Keratinocyte (primary cell): ENCODE data around the gene KCNC4. TPM values are rescaled to one million over a fixed set of nuclear protein-coding genes. Genes with fewer than 3 reads are reported as not detected.

ENCODE experiments used
- DNase-seq: peaks from one replicate; pipeline ENCODE4 v3.0.0-alpha.2; 2011; ENCODE audit warnings: low read depth, missing footprints, low spot score
- FAIRE-seq: peaks from 2 replicates; lab custom pipeline; 2011; peaks lifted over from hg19 to GRCh38; lab: Jason Lieb, UNC
- H2AFZ ChIP-seq: 2 replicates; pipeline ENCODE4 v1.6.0; 2012; ENCODE audit warnings: low read length, control low read depth, inconsistent platforms; ENCODE audit not compliant: control insufficient read depth
- H3K27ac ChIP-seq: 2 replicates; pipeline ENCODE4 v1.5.1; 2011; ENCODE audit warnings: low read length; ENCODE audit not compliant: control insufficient read depth, insufficient read depth
- H3K27me3 ChIP-seq: 3 replicates; pipeline ENCODE4 v1.6.0; 2011; ENCODE audit warnings: low read length; ENCODE audit not compliant: control insufficient read depth, insufficient read depth; ENCODE audit errors: extremely low read depth
- H3K36me3 ChIP-seq, 2 experiments: 2 replicates in 1 of 2; 3 replicates in 1 of 2; pipeline ENCODE4 v1.5.1; 2011; ENCODE audit warnings: low read length in 2 of 2, mild to moderate bottlenecking in 1 of 2; ENCODE audit not compliant: control insufficient read depth in 2 of 2, insufficient read depth in 2 of 2; ENCODE audit errors: extremely low read depth in 1 of 2
- H3K4me1 ChIP-seq: 3 replicates; pipeline ENCODE4 v1.5.1; 2011; ENCODE audit warnings: low read length; ENCODE audit not compliant: control insufficient read depth, insufficient read depth; ENCODE audit errors: extremely low read depth
- H3K4me2 ChIP-seq: 3 replicates; pipeline ENCODE4 v1.6.0; 2011; ENCODE audit warnings: low read depth, low read length; ENCODE audit not compliant: control insufficient read depth, insufficient read depth; ENCODE audit errors: extremely low read depth
- H3K4me3 ChIP-seq, 3 experiments: fragments of 200-600 bp in 1 of 3; sonication (generic) in 1 of 3; 2 replicates in 2 of 3; 3 replicates in 1 of 3; pipeline ENCODE4 v1.5.1; 2011 to 2016; ENCODE audit warnings: low read length in 3 of 3, mild to moderate bottlenecking in 3 of 3, control low read depth in 2 of 3, inconsistent platforms in 1 of 3, low read depth in 1 of 3, mixed read lengths in 1 of 3, mixed run types in 1 of 3, moderate library complexity in 1 of 3; ENCODE audit not compliant: control insufficient read depth in 2 of 3, insufficient read depth in 2 of 3; ENCODE audit errors: extremely low read depth in 1 of 3
- H3K79me2 ChIP-seq: 2 replicates; pipeline ENCODE4 v1.6.0; 2012; ENCODE audit warnings: low read length; ENCODE audit not compliant: control insufficient read depth, insufficient read depth
- H3K9ac ChIP-seq: 3 replicates; pipeline ENCODE4 v1.6.0; 2011; ENCODE audit warnings: low read length; ENCODE audit not compliant: control insufficient read depth, insufficient read depth; ENCODE audit errors: extremely low read depth
- H3K9me1 ChIP-seq: 3 replicates; pipeline ENCODE4 v1.6.0; 2011; ENCODE audit warnings: low read length; ENCODE audit not compliant: control insufficient read depth, insufficient read depth; ENCODE audit errors: extremely low read depth
- H3K9me3 ChIP-seq: 2 replicates; pipeline ENCODE4 v1.5.1; 2012; ENCODE audit warnings: low read depth, low read length; ENCODE audit not compliant: control insufficient read depth
- H4K20me1 ChIP-seq: 3 replicates; pipeline ENCODE4 v1.6.0; 2011; ENCODE audit warnings: low read length; ENCODE audit not compliant: control insufficient read depth, insufficient read depth; ENCODE audit errors: extremely low read depth
- CTCF ChIP-seq, 3 experiments: IDR thresholded peaks in 1 of 3; conservative IDR thresholded peaks in 1 of 3; optimal IDR thresholded peaks in 1 of 3; 2 replicates in 2 of 3; 3 replicates in 1 of 3; pipeline versions ENCODE3 to v1.5.1; 2011; ENCODE audit warnings: low read length in 3 of 3, mild to moderate bottlenecking in 3 of 3, moderate library complexity in 2 of 3, control low read depth in 1 of 3, inconsistent platforms in 1 of 3; ENCODE audit not compliant: insufficient read depth in 2 of 3; ENCODE audit errors: extremely low read depth in 1 of 3
- EZH2 ChIP-seq: IDR thresholded peaks from one replicate; pipeline ENCODE4 v1.6.1; 2012; ENCODE audit warnings: inconsistent platforms, mild to moderate bottlenecking, low read length, moderate library complexity
- dilution Hi-C: fragments of 300-500 bp; cut with MboI; formaldehyde crosslinking; loops from one replicate; pipeline ENCODE4 v1.7.0; 2020; ENCODE audit warnings: low sequenced_read_pairs; ENCODE audit not compliant: extremely low pct_ligation_motif_present
- polyA plus RNA-seq, 5 experiments: library from polyadenylated mRNA; depleted of rRNA in 3 of 5; stranded (reverse) in 3 of 5; stranded (forward) in 1 of 5; unstranded in 1 of 5; fragments of >200 nt; gene quantifications; 1 replicate in 1 of 5; 2 replicates in 3 of 5; 3 replicates in 1 of 5; pipeline versions ENCODE4 v1.2.1 to v1.2.3, GENCODE V29; 2011 to 2012; ENCODE audit warnings: missing spikeins in 2 of 5, low read depth in 1 of 5, low replicate concordance in 1 of 5

The KCNC4 gene
- polyA plus RNA-seq, 1 donor (not counting 4 experiments of a cell fraction or from before 2014, with no cell fraction given) = 1.3 TPM

GRCh38 chr1:110239441-110240430 is 29.6 kb downstream of the KCNC4 start:
- H3K27ac ChIP-seq = no peak overlapping the region
- H3K79me2 ChIP-seq = no peaks in the 10 kb centered on the region
- FAIRE-seq (no peak), DNase-seq (no peak)
- no peaks in the 10 kb centered on the region for H3K36me3 ChIP-seq
- dilution Hi-C loops = no loop called here
- no peak for TF ChIP-seq CTCF (optimal IDR thresholded peaks at IDR 0.05 in 1 of 3, IDR thresholded peaks at IDR 0.05 in 1 of 3, conservative IDR thresholded peaks at IDR 0.05 in 1 of 3; ENCODE audit: extremely low read depth in 1 of 3, insufficient read depth in 2 of 3, low read length in 3 of 3)
- no peak for TF ChIP-seq EZH2
- H2AFZ ChIP-seq = no peak overlapping the region
- H3K4me1 ChIP-seq = peaks cover 27% of the 10 kb centered on the region
- no peaks in the 10 kb centered on the region for H3K9me1 ChIP-seq
- H3K9me3 ChIP-seq = no peaks in the 10 kb centered on the region
- H3K9ac ChIP-seq = no peak overlapping the region
- H4K20me1 ChIP-seq = no peaks in the 10 kb centered on the region
- no peak overlapping the region for H3K4me3 ChIP-seq
- H3K4me2 ChIP-seq = no peak overlapping the region
- no peaks in the 10 kb centered on the region for H3K27me3 ChIP-seq

- no peak for FAIRE-seq
- Histone ChIP-seq H4K20me1 (no peaks in the 10 kb centered on the region), H3K79me2 (no peaks in the 10 kb centered on the region), H3K4me1 (peaks cover 20% of the 10 kb centered on the region), H3K27ac (no peak overlapping the region), H3K27me3 (no peaks in the 10 kb centered on the region), H3K9ac (no peak overlapping the region), H3K9me1 (no peaks in the 10 kb centered on the region), H3K9me3 (no peaks in the 10 kb centered on the region), H3K36me3 (no peaks in the 10 kb centered on the region), H2AFZ (no peak overlapping the region), H3K4me3 (no peak overlapping the region), H3K4me2 (no peak overlapping the region)
- no peak for DNase-seq
- dilution Hi-C loops = no loop called here
- TF ChIP-seq CTCF (optimal IDR thresholded peaks at IDR 0.05 in 1 of 3, IDR thresholded peaks at IDR 0.05 in 1 of 3, conservative IDR thresholded peaks at IDR 0.05 in 1 of 3; ENCODE audit: extremely low read depth in 1 of 3, insufficient read depth in 2 of 3, low read length in 3 of 3) = no peak
- TF ChIP-seq EZH2 = no peak
Measured at GRCh38 chr1:110240476-110241210, 30.5 kb downstream of the KCNC4 start.
